HG03196 (cell line): ENCODE results near the gene PALMD.

Experiments
- ATAC-seq: cut with Tn5 transposase; IDR thresholded peaks from one replicate; pipeline ENCODE4 v1.9.1; 2021; ENCODE audit not compliant: unreplicated experiment

PALMD gene

GRCh38 chr1:99645699-99646531 lies at the start of gene PALMD:
Gene PALMD, plus strand, starts transcription at chr1:99646113. Its CDS starts 205 bp downstream, at chr1:99646318.
- ATAC-seq = no peak

GRCh38 chr1:99598738-99599411 lies 47.0 kb upstream of the PALMD start:
- no peak for ATAC-seq

- ATAC-seq = no peak
Observed at GRCh38 chr1:99599678-99600175, 46.2 kb upstream of the PALMD start.

GRCh38 chr1:99600782-99601181 lies 45.1 kb upstream of the PALMD start:
- ATAC-seq = no peak

DNA sequence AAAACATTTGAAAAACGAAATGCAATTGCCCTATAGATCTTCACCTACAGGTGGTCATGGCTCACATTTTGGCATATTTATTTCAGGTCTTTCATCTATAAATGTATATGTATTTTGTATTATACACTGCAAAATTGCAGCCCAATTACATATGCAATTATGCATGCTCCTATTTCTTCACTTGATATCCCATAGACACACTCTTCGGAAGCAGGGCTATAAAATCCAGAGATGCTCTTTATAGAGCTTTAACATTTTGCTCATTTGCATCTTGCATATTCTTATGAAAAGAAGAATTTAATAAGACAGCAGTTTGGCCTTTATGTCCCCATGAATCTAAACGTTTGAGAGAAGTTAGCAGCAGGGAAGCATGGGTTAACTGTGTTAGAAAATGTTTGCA lies 44.7 kb upstream of the PALMD start:
- no peak for ATAC-seq

DNA sequence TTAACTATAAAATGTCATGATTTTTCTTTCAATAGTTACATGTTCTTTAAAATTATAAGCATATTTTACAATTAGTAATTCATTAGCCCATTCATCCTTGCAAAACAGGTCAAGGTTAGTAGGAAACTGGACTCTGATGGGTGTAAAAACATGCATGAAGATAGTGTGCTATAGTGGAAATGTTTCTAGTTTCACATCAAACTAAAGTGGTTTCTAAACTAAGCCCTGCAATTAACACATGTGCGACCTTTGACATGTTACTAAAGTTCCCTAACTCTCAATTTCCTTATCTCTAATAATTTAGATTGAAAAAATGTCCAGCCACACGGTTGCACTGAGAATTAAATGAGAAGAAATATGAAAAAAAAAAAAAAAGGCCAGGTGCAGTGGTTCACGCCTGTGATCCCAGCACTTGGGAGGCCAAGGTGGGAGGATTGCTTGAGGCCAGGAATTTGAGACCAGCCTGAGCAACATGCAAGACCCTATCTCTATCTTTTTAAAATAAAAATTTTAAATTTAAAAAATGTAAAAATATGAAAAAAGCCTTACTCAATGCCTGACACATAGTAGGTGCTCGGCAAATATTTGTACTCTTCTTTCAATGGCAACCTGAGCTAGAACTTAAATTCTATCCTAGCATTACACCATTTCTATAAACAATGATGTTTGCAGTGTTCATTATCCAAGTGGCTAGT lies 44.1 kb upstream of the PALMD start:
- no peak for ATAC-seq

DNA sequence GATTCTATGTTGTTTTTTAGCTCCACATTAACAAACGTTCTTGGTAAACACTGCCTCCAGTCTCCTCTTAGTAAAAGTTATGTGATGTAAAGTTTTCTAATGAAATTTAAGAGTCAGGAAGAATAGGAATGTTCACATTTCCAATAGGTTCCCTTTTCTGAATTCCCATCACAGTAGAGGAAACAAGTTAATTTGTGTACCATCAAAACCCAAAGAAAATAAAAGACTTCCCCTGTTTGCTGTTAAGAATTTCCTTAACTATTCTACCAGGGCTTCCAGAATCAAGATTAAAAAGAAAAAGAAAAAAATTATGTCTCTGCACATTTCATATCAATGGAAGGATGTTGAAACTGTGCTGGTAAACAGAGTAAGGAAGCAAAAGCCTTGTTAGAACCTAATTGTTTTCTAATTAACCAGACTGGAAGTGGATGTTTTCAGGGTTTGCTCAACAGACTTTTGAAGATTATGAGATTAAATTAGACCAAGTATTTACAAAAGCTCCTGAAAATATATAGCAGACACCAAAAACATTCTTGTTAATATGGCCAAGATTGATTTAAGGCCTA lies 43.4 kb upstream of the PALMD start:
- ATAC-seq = no peak

- no peak for ATAC-seq
Observed at GRCh38 chr1:99603699-99604560, 42.0 kb upstream of the PALMD start.

- ATAC-seq = no peak
Observed at GRCh38 chr1:99606306-99606705, 39.6 kb upstream of the PALMD start.

DNA sequence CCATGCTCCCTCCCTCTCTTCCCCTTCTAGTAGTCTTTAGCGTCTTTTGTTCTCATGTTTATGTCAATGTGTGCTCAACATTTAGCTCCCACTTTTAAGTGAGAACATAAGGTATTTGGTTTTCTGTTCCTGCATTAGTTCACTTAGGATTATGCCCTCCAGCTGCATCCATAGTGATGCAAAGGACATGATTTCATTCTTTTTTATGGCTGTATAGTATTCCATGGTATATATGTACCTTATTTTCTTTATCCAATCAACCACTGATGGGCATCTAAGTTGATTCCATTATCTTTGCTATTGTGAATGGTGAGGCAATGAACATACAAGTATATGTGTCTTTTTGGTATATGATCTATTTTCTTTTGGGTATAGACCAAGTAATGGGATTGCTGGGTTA lies 38.3 kb upstream of the PALMD start:
- no peak for ATAC-seq

DNA sequence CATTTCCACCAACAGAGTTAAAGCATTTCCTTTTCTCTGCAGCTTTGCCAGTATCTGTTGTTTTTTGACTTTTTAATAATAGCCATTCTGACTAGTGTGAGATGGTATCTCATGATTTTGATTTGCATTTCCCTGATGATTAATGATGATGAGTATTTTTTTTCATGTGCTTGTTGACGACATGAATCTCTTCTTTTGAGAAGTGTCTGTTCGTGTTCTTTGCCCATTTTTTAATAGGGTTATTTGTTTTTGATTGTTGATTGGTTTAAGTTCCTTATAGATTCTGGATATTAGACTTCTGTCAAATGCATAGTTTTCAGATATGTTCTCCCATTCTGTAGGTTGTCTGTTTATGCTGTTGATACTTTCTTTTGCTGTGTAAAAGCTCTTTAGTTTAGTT lies 37.9 kb upstream of the PALMD start:
- ATAC-seq = no peak

DNA sequence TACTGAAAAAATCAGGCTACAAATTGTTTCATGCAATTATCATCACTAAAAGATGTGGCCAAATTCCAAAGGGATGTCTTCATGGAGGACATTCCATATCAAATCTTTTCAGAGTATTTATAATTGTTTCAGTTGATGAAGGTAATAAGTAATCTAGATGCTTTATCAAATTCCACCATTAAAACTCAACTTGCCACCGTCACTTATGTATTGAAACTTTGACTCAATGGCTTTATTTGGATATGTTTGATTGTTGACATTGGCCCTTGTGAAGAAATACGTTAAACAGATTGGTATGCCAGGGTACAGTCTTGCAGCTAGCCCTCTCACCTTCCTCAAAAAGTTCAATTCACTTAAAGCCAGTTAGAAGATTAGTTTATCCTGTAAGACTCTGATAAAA lies 32.2 kb upstream of the PALMD start:
- no peak for ATAC-seq

DNA sequence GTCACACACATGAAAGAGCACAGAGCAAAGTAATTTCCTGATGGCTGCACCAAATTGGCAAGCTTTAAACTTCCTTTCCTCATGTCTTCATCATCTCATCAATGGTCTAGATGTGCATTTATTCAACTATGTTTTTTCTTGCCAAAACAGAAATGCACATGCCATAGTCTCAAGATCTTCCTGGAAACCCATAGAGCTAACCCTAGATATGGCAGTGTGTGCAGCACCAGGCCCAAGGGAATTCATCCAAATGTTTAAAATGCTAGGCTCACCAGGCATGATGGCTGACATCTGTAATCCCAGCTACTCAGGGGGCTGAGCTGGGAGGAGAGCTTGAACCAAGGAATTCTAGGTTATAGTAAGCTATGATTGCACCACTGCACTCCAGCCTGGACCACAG lies 31.2 kb upstream of the PALMD start:
- no peak for ATAC-seq

DNA sequence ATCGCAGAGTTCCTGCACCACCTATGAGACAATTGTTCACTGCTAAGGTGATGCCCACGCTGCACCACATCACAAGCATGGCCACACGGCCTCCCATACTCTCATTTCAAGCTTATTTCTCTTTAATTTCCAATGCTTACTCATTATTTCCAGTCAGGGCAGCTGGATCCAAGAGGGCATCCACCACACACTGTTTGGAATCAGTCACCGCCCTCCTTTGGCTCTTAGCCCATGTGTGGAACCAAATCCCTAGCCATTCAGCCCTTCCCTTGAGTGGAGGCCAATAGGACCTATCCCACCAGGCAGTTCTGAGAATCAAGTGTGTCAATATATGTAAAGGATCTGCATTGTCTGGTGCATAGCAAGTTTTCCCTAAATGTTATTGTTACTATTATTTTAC lies 26.3 kb upstream of the PALMD start:
- no peak for ATAC-seq

- ATAC-seq = no peak
Observed at GRCh38 chr1:99621340-99621901, 24.5 kb upstream of the PALMD start.

DNA sequence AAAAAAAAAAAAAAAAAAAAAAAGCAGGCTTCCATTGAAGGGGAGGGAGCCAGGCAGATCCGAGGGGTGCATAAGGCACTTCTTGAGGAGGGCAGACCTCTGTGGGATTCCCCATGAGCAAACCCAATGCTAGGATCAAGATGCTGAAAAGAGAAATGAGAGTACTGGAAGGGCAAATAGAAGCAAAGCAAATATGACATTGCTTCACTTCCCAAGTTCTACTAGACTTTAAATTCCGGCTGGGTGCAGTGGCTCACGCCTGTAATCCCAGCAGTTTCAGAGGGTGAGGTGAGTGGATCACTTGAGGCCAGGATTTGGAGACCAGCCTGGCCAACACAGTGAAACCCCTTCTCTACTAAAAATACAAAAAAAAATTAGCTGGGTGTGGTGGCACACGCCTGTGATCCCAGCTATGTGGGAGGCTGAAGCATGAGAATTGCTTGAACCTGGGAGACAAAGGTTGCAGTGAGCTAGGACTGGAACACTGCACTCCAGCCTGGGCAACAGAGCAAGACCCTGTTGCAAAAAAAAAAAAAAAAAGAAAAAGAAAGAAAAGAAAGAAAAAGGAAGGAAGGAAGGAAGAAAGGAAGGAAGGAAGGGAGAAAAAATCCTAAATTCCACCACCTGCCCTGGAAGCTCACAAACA lies 23.1 kb upstream of the PALMD start:
- ATAC-seq = no peak

- ATAC-seq = no peak
Observed at GRCh38 chr1:99623554-99623953, 22.4 kb upstream of the PALMD start.

DNA sequence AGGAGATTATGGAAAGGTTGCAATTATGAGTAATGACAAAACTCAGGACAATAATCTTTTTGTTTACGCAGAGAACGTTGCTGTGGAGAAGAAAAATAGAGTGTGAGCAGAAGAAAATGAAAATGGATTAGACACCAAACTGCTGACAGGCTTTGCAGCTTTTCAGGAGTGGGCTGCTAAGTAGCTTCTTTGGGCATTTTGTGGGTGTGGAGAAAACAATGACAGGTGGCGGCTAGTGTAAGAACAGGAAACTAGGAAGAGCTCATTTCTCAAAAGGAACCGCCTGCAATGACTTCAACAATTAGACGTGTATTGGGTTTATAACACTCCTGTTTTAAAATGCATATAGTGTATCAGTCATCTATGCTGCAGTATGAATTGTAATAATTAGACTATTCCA lies 18.3 kb upstream of the PALMD start:
- no peak for ATAC-seq

DNA sequence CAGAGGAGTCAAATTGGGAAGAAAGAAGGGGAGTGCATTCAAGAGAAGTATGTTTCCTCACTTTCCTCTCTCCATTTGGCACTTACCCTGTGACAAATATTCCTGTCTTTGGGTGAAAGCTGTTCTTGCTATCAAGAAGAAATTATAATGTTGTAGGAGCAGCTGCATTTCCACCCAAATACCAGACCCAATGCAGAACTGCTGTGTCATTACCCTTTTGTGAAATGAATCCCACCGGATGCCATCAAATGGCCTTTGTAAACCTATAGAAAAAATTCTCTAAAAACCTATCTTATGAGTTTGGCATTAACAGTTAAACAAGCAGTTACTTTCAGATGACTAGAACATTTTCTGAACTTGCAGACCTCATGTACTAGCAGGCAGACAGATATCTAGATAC lies 16.7 kb upstream of the PALMD start:
- ATAC-seq = no peak
